Erythroblast (primary cell): ENCODE data around the gene ARHGEF9.

Experiments
- GATA1 ChIP-seq: IDR thresholded peaks from 2 replicates; pipeline ENCODE4 v1.6.1; 2011; ENCODE audit warnings: low read depth, mild to moderate bottlenecking, control low read depth, low read length, moderate library complexity
- POLR2A ChIP-seq: IDR thresholded peaks from 2 replicates; pipeline ENCODE4 v1.6.1; 2011; ENCODE audit warnings: mild to moderate bottlenecking, low read length

- TF ChIP-seq POLR2A (no peak), GATA1 (no peak)
Observed at GRCh38 chrX:63635750-63636149, 149.3 kb downstream of the ARHGEF9 start.
